Activated naive CD8-positive, alpha-beta T cell treated with anti-CD3 and anti-CD28 coated beads, Interleukin-2, amount 10 ng/mL, durations not matched to agents 7 days and 5 days (primary cell): Measurements from ENCODE around the gene PDE4D. TPM values are rescaled to one million over a fixed set of nuclear protein-coding genes. Genes with fewer than 3 reads are reported as not detected.
A peak's percentile ranks its signal among the peaks of the same experiment; 100 is the strongest.

Source experiments
- ATAC-seq: fragments of 150-1000 bp; cut with Tn5 transposase; one replicate; pipeline ENCODE4 v1.10.0; 2021; ENCODE audit warnings: low read depth, moderate library complexity
- POLR2A ChIA-PET: fragments of 350-600 bp; sonication (Branson Sonifier 250); formaldehyde crosslinking; loops from one replicate; lab custom pipeline; 2021; ENCODE audit warnings: antibody characterized with exemption; lab: Charles Lee
- DNase-seq: peaks from one replicate; pipeline ENCODE4 v3.0.0; 2021
- H3K27ac Mint-ChIP-seq: one replicate; pipeline ENCODE4 v1.8.0; 2022; ENCODE audit warnings: mild to moderate bottlenecking, mixed read lengths
- H3K27me3 Mint-ChIP-seq: one replicate; pipeline ENCODE4 v1.8.0; 2022; ENCODE audit warnings: mild to moderate bottlenecking, moderate library complexity, mixed read lengths
- H3K36me3 Mint-ChIP-seq: one replicate; pipeline ENCODE4 v1.8.0; 2021; ENCODE audit warnings: mild to moderate bottlenecking, mixed read lengths
- H3K4me1 Mint-ChIP-seq: one replicate; pipeline ENCODE4 v1.8.0; 2021; ENCODE audit warnings: mixed read lengths
- H3K4me3 Mint-ChIP-seq: one replicate; pipeline ENCODE4 v1.8.0; 2022; ENCODE audit warnings: mild to moderate bottlenecking, moderate library complexity, mixed read lengths
- H3K9me3 Mint-ChIP-seq: one replicate; pipeline ENCODE4 v1.8.0; 2021; ENCODE audit warnings: mixed read lengths
- total RNA-seq, 2 experiments: library from RNA; stranded (reverse); gene quantifications; one replicate each; pipeline ENCODE4 v1.2.3, GENCODE V29; 2021

PDE4D gene
- total RNA-seq, 2 experiments from 2014 or later = 65.1 to 67.1 TPM

- ATAC-seq (no peak), DNase-seq (no peak)
- peak overlapping the region; percentile 3 for H3K27ac Mint-ChIP-seq
- no peak overlapping the region for H3K4me3 Mint-ChIP-seq
- peaks cover 71% of the 10 kb centered on the region for H3K36me3 Mint-ChIP-seq
- POLR2A ChIA-PET = no interaction called here
- peaks cover 2% of the 10 kb centered on the region for H3K9me3 Mint-ChIP-seq
- peaks cover 52% of the 10 kb centered on the region for H3K4me1 Mint-ChIP-seq
- no peaks in the 10 kb centered on the region for H3K27me3 Mint-ChIP-seq
These were observed 866.2 kb downstream of the PDE4D start for GRCh38 chr5:59027145-59027907.

GRCh38 chr5:59025734-59026133 lies 867.8 kb downstream of the PDE4D start:
- Mint-ChIP-seq H3K27me3 (no peaks in the 10 kb centered on the region), H3K4me1 (peaks cover 58% of the 10 kb centered on the region), H3K27ac (no peak overlapping the region), H3K9me3 (peaks cover 2% of the 10 kb centered on the region), H3K36me3 (peaks cover 73% of the 10 kb centered on the region), H3K4me3 (no peak overlapping the region)
- no peak for ATAC-seq
- POLR2A ChIA-PET = no interaction called here
- no peak for DNase-seq

GRCh38 chr5:59021837-59022514 lies 871.5 kb downstream of the PDE4D start:
- peak overlapping the region; percentile 54 for H3K27ac Mint-ChIP-seq
- no peak overlapping the region for H3K4me3 Mint-ChIP-seq
- no peak for DNase-seq
- H3K4me1 Mint-ChIP-seq = peaks cover 52% of the 10 kb centered on the region
- H3K36me3 Mint-ChIP-seq = peaks cover 74% of the 10 kb centered on the region
- POLR2A ChIA-PET = no interaction called here
- H3K9me3 Mint-ChIP-seq = peaks cover 3% of the 10 kb centered on the region
- no peak for ATAC-seq
- no peaks in the 10 kb centered on the region for H3K27me3 Mint-ChIP-seq

GRCh38 chr5:59021286-59021673 lies 872.2 kb downstream of the PDE4D start:
- Mint-ChIP-seq H3K27me3 (no peaks in the 10 kb centered on the region), H3K27ac (no peak overlapping the region), H3K9me3 (peaks cover 7% of the 10 kb centered on the region), H3K36me3 (peaks cover 76% of the 10 kb centered on the region), H3K4me3 (no peak overlapping the region), H3K4me1 (peaks cover 51% of the 10 kb centered on the region)
- POLR2A ChIA-PET = no interaction called here
- ATAC-seq = no peak
- no peak for DNase-seq

GRCh38 chr5:59020611-59021285 lies 872.8 kb downstream of the PDE4D start:
- DNase-seq (no peak), ATAC-seq (no peak)
- Mint-ChIP-seq H3K27ac (no peak overlapping the region), H3K9me3 (peaks cover 9% of the 10 kb centered on the region), H3K4me1 (peaks cover 46% of the 10 kb centered on the region), H3K4me3 (no peak overlapping the region), H3K27me3 (no peaks in the 10 kb centered on the region), H3K36me3 (peaks cover 76% of the 10 kb centered on the region)
- POLR2A ChIA-PET = no interaction called here

- ATAC-seq = no peak
- no peak for DNase-seq
- H3K36me3 Mint-ChIP-seq = peaks cover 77% of the 10 kb centered on the region
- POLR2A ChIA-PET = no interaction called here
- H3K27me3 Mint-ChIP-seq = no peaks in the 10 kb centered on the region
- H3K9me3 Mint-ChIP-seq = peaks cover 11% of the 10 kb centered on the region
- H3K4me1 Mint-ChIP-seq = peaks cover 40% of the 10 kb centered on the region
- H3K4me3 Mint-ChIP-seq = no peak overlapping the region
- H3K27ac Mint-ChIP-seq = no peak overlapping the region
These were observed 874.4 kb downstream of the PDE4D start for GRCh38 chr5:59019078-59019477.

- ATAC-seq (no peak), DNase-seq (no peak)
- peaks cover 87% of the 10 kb centered on the region for H3K36me3 Mint-ChIP-seq
- POLR2A ChIA-PET = no interaction called here
- H3K4me1 Mint-ChIP-seq = peaks cover 42% of the 10 kb centered on the region
- H3K4me3 Mint-ChIP-seq = no peak overlapping the region
- H3K27me3 Mint-ChIP-seq = no peaks in the 10 kb centered on the region
- H3K9me3 Mint-ChIP-seq = peaks cover 24% of the 10 kb centered on the region
- H3K27ac Mint-ChIP-seq = no peak overlapping the region
These were observed 876.6 kb downstream of the PDE4D start for GRCh38 chr5:59016925-59017324.

- Mint-ChIP-seq H3K4me1 (peaks cover 41% of the 10 kb centered on the region), H3K27me3 (no peaks in the 10 kb centered on the region), H3K36me3 (peaks cover 41% of the 10 kb centered on the region), H3K27ac (no peak overlapping the region), H3K4me3 (no peak overlapping the region), H3K9me3 (peaks cover 18% of the 10 kb centered on the region)
- ATAC-seq = no peak
- POLR2A ChIA-PET = no interaction called here
- no peak for DNase-seq
These were observed 884.6 kb downstream of the PDE4D start for GRCh38 chr5:59008816-59009473.

GRCh38 chr5:59007460-59008063 lies 886.0 kb downstream of the PDE4D start:
- no peaks in the 10 kb centered on the region for H3K27me3 Mint-ChIP-seq
- H3K36me3 Mint-ChIP-seq = peaks cover 34% of the 10 kb centered on the region
- no peak overlapping the region for H3K27ac Mint-ChIP-seq
- POLR2A ChIA-PET = no interaction called here
- DNase-seq = no peak
- H3K4me1 Mint-ChIP-seq = peaks cover 40% of the 10 kb centered on the region
- H3K9me3 Mint-ChIP-seq = peaks cover 9% of the 10 kb centered on the region
- H3K4me3 Mint-ChIP-seq = no peak overlapping the region
- no peak for ATAC-seq

- Mint-ChIP-seq H3K9me3 (no peaks in the 10 kb centered on the region), H3K4me1 (peaks cover 45% of the 10 kb centered on the region)
These were observed 887.4 kb downstream of the PDE4D start for GRCh38 chr5:59005934-59006701.

GRCh38 chr5:59003641-59004040 lies 889.9 kb downstream of the PDE4D start:
- Mint-ChIP-seq H3K9me3 (no peaks in the 10 kb centered on the region), H3K27me3 (no peaks in the 10 kb centered on the region), H3K4me1 (peaks cover 44% of the 10 kb centered on the region), H3K36me3 (peaks cover 26% of the 10 kb centered on the region), H3K27ac (no peak overlapping the region), H3K4me3 (no peak overlapping the region)
- POLR2A ChIA-PET = no interaction called here
- DNase-seq = no peak
- ATAC-seq = no peak

More at GRCh38 chr5:59005934-59006701, 887.4 kb downstream of the PDE4D start:
- H3K4me3 Mint-ChIP-seq = no peak overlapping the region
- no peak overlapping the region for H3K27ac Mint-ChIP-seq
- ATAC-seq = no peak
- H3K36me3 Mint-ChIP-seq = peaks cover 28% of the 10 kb centered on the region
- DNase-seq = no peak
- no peaks in the 10 kb centered on the region for H3K27me3 Mint-ChIP-seq
- POLR2A ChIA-PET = no interaction called here

- POLR2A ChIA-PET = no interaction called here
- H3K27me3 Mint-ChIP-seq = no peaks in the 10 kb centered on the region
- ATAC-seq (no peak), DNase-seq (no peak)
- no peak overlapping the region for H3K4me3 Mint-ChIP-seq
- no peaks in the 10 kb centered on the region for H3K9me3 Mint-ChIP-seq
- peaks cover 26% of the 10 kb centered on the region for H3K36me3 Mint-ChIP-seq
- no peak overlapping the region for H3K27ac Mint-ChIP-seq
- peaks cover 42% of the 10 kb centered on the region for H3K4me1 Mint-ChIP-seq
These were observed 890.4 kb downstream of the PDE4D start for GRCh38 chr5:59003124-59003523.
